Choroid plexus epithelial cell (primary cell): Measurements from ENCODE around the gene SHB.

Experiments used
- DNase-seq: peaks from one replicate; pipeline ENCODE4 v3.0.0-alpha.2; 2010; ENCODE audit warnings: low read depth
- H3K4me3 ChIP-seq: 2 replicates; pipeline ENCODE4 v1.5.1; 2011; ENCODE audit warnings: low read depth, mild to moderate bottlenecking, control low read depth, low read length, moderate library complexity
- CTCF ChIP-seq: conservative IDR thresholded peaks from 2 replicates; pipeline ENCODE4 v1.5.1; 2011; ENCODE audit warnings: low read depth, mild to moderate bottlenecking, control low read depth, inconsistent platforms, low read length, moderate library complexity

SHB gene

GRCh38 chr9:38109601-38110000, 40.6 kb upstream of the SHB start:
- no peak for DNase-seq
- H3K4me3 ChIP-seq: no peak overlapping the region
- TF ChIP-seq CTCF: no peak

- H3K4me3 ChIP-seq: no peak overlapping the region
- no peak for DNase-seq
- no peak for TF ChIP-seq CTCF
These were observed 39.3 kb upstream of the SHB start for GRCh38 chr9:38108326-38108725.

- TF ChIP-seq CTCF: no peak
- H3K4me3 ChIP-seq: no peak overlapping the region
- DNase-seq: no peak
These were observed 38.8 kb upstream of the SHB start for GRCh38 chr9:38107811-38108304.

- no peak for TF ChIP-seq CTCF
- DNase-seq: no peak
- no peak overlapping the region for H3K4me3 ChIP-seq
These were observed 38.4 kb upstream of the SHB start for GRCh38 chr9:38107405-38107804.

- DNase-seq: no peak
These were observed 37.5 kb upstream of the SHB start for GRCh38 chr9:38106488-38106887.

GRCh38 chr9:38103340-38103739, 34.3 kb upstream of the SHB start:
- TF ChIP-seq CTCF: no peak
- no peak overlapping the region for H3K4me3 ChIP-seq
- DNase-seq: no peak

More at GRCh38 chr9:38106488-38106887, 37.5 kb upstream of the SHB start:
- no peak overlapping the region for H3K4me3 ChIP-seq
- no peak for TF ChIP-seq CTCF

- DNase-seq: no peak
- TF ChIP-seq CTCF: no peak
- H3K4me3 ChIP-seq: no peak overlapping the region
These were observed 32.4 kb upstream of the SHB start for GRCh38 chr9:38101423-38101822.
